GM12864 (cell line): ENCODE measurements around the gene GRP.

Experiments used
- DNase-seq: peaks from one replicate; pipeline ENCODE4 v3.0.0-alpha.2; 2011; ENCODE audit warnings: low read depth
- H3K4me3 ChIP-seq: 2 replicates; pipeline ENCODE4 v1.5.1; 2011; ENCODE audit warnings: mild to moderate bottlenecking, low read depth, low read length, control low read depth
- CTCF ChIP-seq: IDR thresholded peaks from 2 replicates; pipeline ENCODE4 v1.5.1; 2011; ENCODE audit warnings: low read depth, mild to moderate bottlenecking, moderate library complexity, low read length, control low read depth, inconsistent platforms; ENCODE audit errors: missing control alignments

Gene GRP

GRCh38 chr18:59219672-59220163 lies at the start of gene GRP:
Gene GRP (plus strand): TSS chr18:59220158. CDS start chr18:59220266, 108 bp downstream.
- no peak within 1 kb of the TSS for H3K4me3 ChIP-seq
- DNase-seq = no peak

GRCh38 chr18:59172664-59173249 lies 47.2 kb upstream of the GRP start:
- DNase-seq = no peak
- no peak overlapping the region for H3K4me3 ChIP-seq
- TF ChIP-seq CTCF = no peak

More at GRCh38 chr18:59219672-59220163, at the start of gene GRP:
- TF ChIP-seq CTCF = no peak

GRCh38 chr18:59177485-59177884 lies 42.5 kb upstream of the GRP start:
- no peak for DNase-seq
- no peak overlapping the region for H3K4me3 ChIP-seq
- no peak for TF ChIP-seq CTCF

GRCh38 chr18:59180150-59180845 lies 39.7 kb upstream of the GRP start:
- no peak overlapping the region for H3K4me3 ChIP-seq
- no peak for TF ChIP-seq CTCF
- no peak for DNase-seq

GRCh38 chr18:59182673-59183072 lies 37.3 kb upstream of the GRP start:
- TF ChIP-seq CTCF = no peak
- H3K4me3 ChIP-seq = no peak overlapping the region
- no peak for DNase-seq

- no peak for DNase-seq
- H3K4me3 ChIP-seq = no peak overlapping the region
- TF ChIP-seq CTCF = no peak
Measured at GRCh38 chr18:59189008-59189407, 30.9 kb upstream of the GRP start.

- no peak for DNase-seq
- no peak for TF ChIP-seq CTCF
Measured at GRCh38 chr18:59189746-59190145, 30.2 kb upstream of the GRP start.

More at GRCh38 chr18:59189746-59190145, 30.2 kb upstream of the GRP start:
- H3K4me3 ChIP-seq = no peak overlapping the region
